Mesenchymal stem cell (in vitro differentiated cells and primary cell): Measurements from ENCODE around the gene ATP5PF.

Experiments
- DNase-seq: peaks from one replicate; pipeline ENCODE4 v3.0.0-alpha.2; 2013
- H2AFZ ChIP-seq: one replicate; pipeline ENCODE4 v1.6.1; 2013; ENCODE audit warnings: low read depth, mild to moderate bottlenecking, control low read depth, inconsistent platforms, low read length, moderate library complexity
- H2AK5ac ChIP-seq: 2 replicates; pipeline ENCODE4 v1.6.1; 2013; ENCODE audit warnings: low read length, moderate library complexity, mild to moderate bottlenecking, inconsistent platforms; ENCODE audit not compliant: severe bottlenecking
- H2BK120ac ChIP-seq: one replicate; pipeline ENCODE4 v1.6.1; 2013; ENCODE audit warnings: low read depth, mild to moderate bottlenecking, inconsistent platforms, low read length, moderate library complexity
- H2BK12ac ChIP-seq, 2 experiments: one replicate each; pipeline ENCODE4 v1.6.1; 2013; ENCODE audit warnings: inconsistent platforms in 2 of 2, low read length in 2 of 2, mild to moderate bottlenecking in 2 of 2, moderate library complexity in 2 of 2, control low read depth in 1 of 2
- H2BK15ac ChIP-seq: one replicate; pipeline ENCODE4 v1.6.1; 2013; ENCODE audit warnings: mild to moderate bottlenecking, low read depth, inconsistent platforms; ENCODE audit not compliant: poor library complexity, severe bottlenecking
- H2BK5ac ChIP-seq: 2 replicates; pipeline ENCODE4 v1.6.1; 2013; ENCODE audit warnings: low read depth, mild to moderate bottlenecking, low read length, control low read depth, inconsistent platforms; ENCODE audit not compliant: poor library complexity, severe bottlenecking
- H3K14ac ChIP-seq, 2 experiments: one replicate each; pipeline ENCODE4 v1.6.1; 2013; ENCODE audit warnings: inconsistent platforms in 2 of 2, low read length in 2 of 2, control low read depth in 1 of 2, mild to moderate bottlenecking in 1 of 2, moderate library complexity in 1 of 2
- H3K18ac ChIP-seq, 2 experiments: one replicate each; pipeline ENCODE4 v1.6.1; 2013; ENCODE audit warnings: inconsistent platforms in 2 of 2, low read length in 2 of 2, control low read depth in 1 of 2, low read depth in 1 of 2, mild to moderate bottlenecking in 1 of 2
- H3K23ac ChIP-seq, 2 experiments: one replicate each; pipeline ENCODE4 v1.6.1; 2013; ENCODE audit warnings: inconsistent platforms in 2 of 2, low read length in 2 of 2, mild to moderate bottlenecking in 2 of 2, moderate library complexity in 2 of 2, control low read depth in 1 of 2
- H3K27ac ChIP-seq: 2 replicates; pipeline ENCODE4 v1.5.1; 2013; ENCODE audit warnings: mild to moderate bottlenecking, moderate library complexity, low read length, control low read depth, inconsistent platforms; ENCODE audit not compliant: poor library complexity, severe bottlenecking
- H3K27me3 ChIP-seq, 2 experiments: 2 replicates each; pipeline versions ENCODE4 v1.6.1 to v1.7.0; 2013; ENCODE audit warnings: low read length in 2 of 2, mild to moderate bottlenecking in 2 of 2, moderate library complexity in 2 of 2, control low read depth in 1 of 2, inconsistent platforms in 1 of 2; ENCODE audit not compliant: control insufficient read depth in 1 of 2, insufficient read depth in 1 of 2
- H3K36me3 ChIP-seq, 2 experiments: 2 replicates each; pipeline versions ENCODE4 v1.6.1 to v1.7.0; 2013; ENCODE audit warnings: low read length in 2 of 2, control low read depth in 1 of 2, inconsistent platforms in 1 of 2, low read depth in 1 of 2, mild to moderate bottlenecking in 1 of 2; ENCODE audit not compliant: insufficient read depth in 2 of 2, control insufficient read depth in 1 of 2
- H3K4ac ChIP-seq, 2 experiments: one replicate each; pipeline ENCODE4 v1.6.1; 2013; ENCODE audit warnings: inconsistent platforms in 2 of 2, low read length in 2 of 2, mild to moderate bottlenecking in 2 of 2, moderate library complexity in 2 of 2, control low read depth in 1 of 2, low read depth in 1 of 2
- H3K4me1 ChIP-seq: 2 replicates; pipeline ENCODE4 v1.6.1; 2013; ENCODE audit warnings: low read depth, low read length, control low read depth; ENCODE audit not compliant: control insufficient read depth, insufficient read depth
- H3K4me2 ChIP-seq: 2 replicates; pipeline ENCODE4 v1.6.1; 2013; ENCODE audit warnings: low read length, mild to moderate bottlenecking, inconsistent platforms; ENCODE audit not compliant: poor library complexity, severe bottlenecking
- H3K4me3 ChIP-seq, 2 experiments: 2 replicates each; pipeline versions ENCODE4 v1.5.1 to v1.7.0; 2013; ENCODE audit warnings: low read length in 2 of 2, mild to moderate bottlenecking in 2 of 2, control low read depth in 1 of 2, low read depth in 1 of 2; ENCODE audit not compliant: insufficient read depth in 1 of 2
- H3K79me1 ChIP-seq: replicated peaks from 2 replicates; pipeline ENCODE4 v1.6.1; 2013; ENCODE audit warnings: mild to moderate bottlenecking, control low read depth, low read length, inconsistent platforms; ENCODE audit not compliant: poor library complexity, severe bottlenecking
- H3K9ac ChIP-seq: 2 replicates; pipeline ENCODE4 v1.7.0; 2013; ENCODE audit warnings: mild to moderate bottlenecking, low read length, moderate library complexity
- H3K9me3 ChIP-seq: 2 replicates; pipeline ENCODE4 v1.7.0; 2013; ENCODE audit warnings: mild to moderate bottlenecking, low read length; ENCODE audit not compliant: control insufficient read depth
- H4K8ac ChIP-seq: one replicate; pipeline ENCODE4 v1.6.1; 2013; ENCODE audit warnings: inconsistent platforms, mild to moderate bottlenecking, low read length, moderate library complexity
- H4K91ac ChIP-seq: one replicate; pipeline ENCODE4 v1.6.1; 2013; ENCODE audit warnings: mild to moderate bottlenecking, low read length, inconsistent platforms
- WGBS: methylation state at CpG from one replicate; pipeline ENCODE4 v1.1.7; 2013; ENCODE audit warnings: mixed read lengths; 5-methylcytosine and 5-hydroxymethylcytosine counted together

Gene ATP5PF

DNA sequence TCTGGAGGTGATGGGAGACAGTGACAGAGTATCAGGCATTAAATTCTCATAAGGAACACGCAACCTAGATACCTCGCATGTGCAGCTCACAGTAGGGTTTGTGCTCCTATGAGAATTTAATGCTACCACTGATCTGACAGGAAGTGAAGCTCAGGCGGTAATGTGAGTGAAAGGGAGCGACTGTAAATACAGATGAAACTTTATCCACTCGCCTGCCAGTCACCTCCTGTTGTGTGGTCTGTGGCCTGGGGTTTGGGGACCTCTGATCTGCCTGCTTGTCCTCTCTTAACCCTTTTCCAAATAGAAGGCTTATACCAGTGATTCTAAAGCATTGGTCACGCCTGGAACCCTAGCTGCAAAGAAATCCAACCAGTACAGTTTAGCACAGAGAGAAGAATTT lies 15.4 kb upstream of the ATP5PF start:
- Histone ChIP-seq H3K36me3 (peaks cover 7 to 65% of the 10 kb centered on the region in 2 experiments), H2BK12ac (no peak overlapping the region), H2BK5ac (no peak overlapping the region), H3K23ac (no peak overlapping the region), H2AFZ (no peak overlapping the region), H3K4ac (no peak overlapping the region), H3K27ac (no peak overlapping the region), H3K4me3 (no peak overlapping the region), H3K4me1 (no peaks in the 10 kb centered on the region), H3K14ac (no peak overlapping the region), H4K91ac (no peak overlapping the region), H3K4me2 (no peak overlapping the region), H2AK5ac (no peak overlapping the region), H2BK120ac (no peak overlapping the region), H3K27me3 (no peaks in the 10 kb centered on the region), H3K79me1 (peaks cover 6% of the 10 kb centered on the region), H3K9me3 (no peaks in the 10 kb centered on the region), H3K9ac (no peak overlapping the region), H2BK15ac (no peak overlapping the region), H3K18ac (no peak overlapping the region), H4K8ac (no peak overlapping the region)
- DNase-seq: no peak
- WGBS: 83% methylated on average over 5 of the region's 6 CpGs

DNA sequence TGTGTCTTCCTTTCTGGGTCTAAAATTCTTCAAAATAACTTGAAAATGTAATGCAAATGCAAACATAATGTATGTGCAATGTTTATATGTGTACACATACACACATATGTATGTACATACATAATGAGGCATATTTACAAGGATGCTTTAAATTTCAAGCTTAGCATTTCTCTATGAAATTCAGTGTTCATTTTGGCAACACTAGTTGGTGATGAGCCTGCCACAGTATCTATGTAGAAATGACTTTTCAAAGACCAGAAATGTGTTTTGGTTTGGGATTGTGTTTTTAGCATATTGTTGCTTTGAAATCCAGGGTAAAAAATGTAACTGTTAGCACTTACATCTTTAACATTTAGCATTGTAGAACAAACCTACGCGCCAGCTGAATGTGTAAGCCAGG lies 10.2 kb upstream of the ATP5PF start:
- Histone ChIP-seq H2AK5ac (no peak overlapping the region), H2AFZ (no peak overlapping the region), H3K14ac (no peak overlapping the region), H3K27me3 (no peaks in the 10 kb centered on the region), H3K4ac (no peak overlapping the region), H2BK12ac (no peak overlapping the region), H3K9me3 (no peaks in the 10 kb centered on the region), H4K8ac (no peak overlapping the region), H2BK120ac (no peak overlapping the region), H3K36me3 (peaks cover 7 to 45% of the 10 kb centered on the region in 2 experiments), H2BK15ac (no peak overlapping the region), H3K27ac (no peak overlapping the region), H3K23ac (no peak overlapping the region), H3K9ac (no peak overlapping the region), H3K4me1 (no peaks in the 10 kb centered on the region), H2BK5ac (no peak overlapping the region), H4K91ac (no peak overlapping the region), H3K4me2 (no peak overlapping the region), H3K79me1 (peaks cover 15% of the 10 kb centered on the region), H3K18ac (no peak overlapping the region), H3K4me3 (no peak overlapping the region)
- 100% methylated on average over 2 of the region's 2 CpGs for WGBS
- DNase-seq: no peak

DNA sequence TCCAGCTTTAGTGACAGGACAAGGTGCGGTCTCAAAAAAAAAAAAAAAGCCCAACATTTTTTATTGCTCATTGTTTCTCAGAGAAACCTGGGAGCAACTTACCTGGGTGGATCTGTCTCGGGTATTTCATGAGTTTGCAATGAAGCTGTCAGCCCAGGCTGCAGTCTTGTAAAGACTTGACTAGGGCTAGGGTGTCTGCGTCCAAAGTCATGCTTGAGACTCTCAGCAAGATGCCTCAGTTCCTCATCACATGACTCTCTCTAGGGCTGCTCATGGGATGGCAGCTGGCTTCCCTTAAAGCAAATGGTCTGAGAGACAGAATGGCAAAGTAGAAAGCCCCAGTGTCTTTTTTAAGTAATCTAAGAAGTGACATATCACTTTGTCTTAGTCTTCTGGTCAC lies 8.2 kb upstream of the ATP5PF start:
- Histone ChIP-seq H2AK5ac (no peak overlapping the region), H3K4me3 (no peak overlapping the region), H3K9ac (no peak overlapping the region), H3K9me3 (no peaks in the 10 kb centered on the region), H4K8ac (no peak overlapping the region), H3K4me2 (no peak overlapping the region), H3K23ac (no peak overlapping the region), H3K79me1 (peaks cover 22% of the 10 kb centered on the region), H2BK5ac (no peak overlapping the region), H3K4ac (no peak overlapping the region), H2BK12ac (no peak overlapping the region), H3K27ac (no peak overlapping the region), H3K4me1 (no peaks in the 10 kb centered on the region), H2BK15ac (no peak overlapping the region), H2BK120ac (no peak overlapping the region), H3K36me3 (peaks cover 5 to 28% of the 10 kb centered on the region in 2 experiments), H4K91ac (no peak overlapping the region), H3K18ac (no peak overlapping the region), H2AFZ (no peak overlapping the region), H3K14ac (no peak overlapping the region), H3K27me3 (no peaks in the 10 kb centered on the region)
- WGBS: 100% methylated on average over 2 of the region's 3 CpGs
- no peak for DNase-seq

DNA sequence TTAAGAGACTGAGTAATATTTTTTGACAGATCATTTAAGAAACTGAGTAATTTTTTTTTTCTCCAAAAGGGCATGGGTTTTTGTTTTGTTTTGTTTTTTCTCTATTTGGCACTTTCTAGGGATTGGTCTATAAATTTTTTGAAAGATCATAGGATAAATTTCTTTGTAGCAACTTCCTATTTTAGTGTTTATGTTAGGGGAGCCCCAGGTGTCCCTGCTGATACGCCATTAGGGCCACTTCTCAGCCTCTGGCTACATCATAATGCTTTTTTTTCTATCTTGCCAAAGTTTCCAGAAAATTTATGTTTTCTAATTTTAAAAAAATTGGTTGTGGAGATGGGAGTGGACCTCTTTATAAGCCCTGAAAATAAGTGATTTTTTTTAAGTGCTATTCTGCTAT lies 2.7 kb upstream of the ATP5PF start:
- no peak overlapping the region for H4K91ac ChIP-seq
- no CpG with 5 or more reads among the region's 1 CpG for WGBS
- no peak overlapping the region for H3K27ac ChIP-seq
- H3K23ac ChIP-seq: no peak overlapping the region
- H3K18ac ChIP-seq: no peak overlapping the region
- no peaks in the 10 kb centered on the region for H3K36me3 ChIP-seq
- no peak for DNase-seq
- no peak overlapping the region for H2AK5ac ChIP-seq
- no peak overlapping the region for H2BK12ac ChIP-seq
- peaks cover 14% of the 10 kb centered on the region for H3K79me1 ChIP-seq
- no peak overlapping the region for H4K8ac ChIP-seq
- no peak overlapping the region for H2BK15ac ChIP-seq
- H3K4me1 ChIP-seq: peaks cover 3% of the 10 kb centered on the region
- H2BK120ac ChIP-seq: no peak overlapping the region
- no peak overlapping the region for H3K4me2 ChIP-seq
- H2AFZ ChIP-seq: no peak overlapping the region
- peak overlapping the region; percentile 100 for H3K9ac ChIP-seq
- H2BK5ac ChIP-seq: no peak overlapping the region
- no peaks in the 10 kb centered on the region for H3K27me3 ChIP-seq
- H3K9me3 ChIP-seq: no peaks in the 10 kb centered on the region
- no peak overlapping the region for H3K4ac ChIP-seq
- peak overlapping the region in 1 of 2 experiments; percentile 90 for H3K4me3 ChIP-seq
- no peak overlapping the region for H3K14ac ChIP-seq
